HCT116 (cell line): ENCODE results near the gene GARNL3. TPM values are rescaled to one million over a fixed set of nuclear protein-coding genes. Genes with fewer than 3 reads are reported as not detected.

Experiments used
- ATAC-seq: fragments of 200-7000 bp; cut with Tn5 transposase; 2 replicates; pipeline ENCODE4 v1.9.1; 2020; ENCODE audit warnings: mild to moderate bottlenecking, moderate library complexity
- BruUV-seq: library from RNA; stranded (reverse); fragments of 400-500 nt; replicated peaks from 2 replicates; lab custom pipeline; 2021; lab: Mats Ljungman, UMichigan
- CTCF ChIA-PET: fragments of 300-600 bp; sonication (Branson Sonifier 250); formaldehyde crosslinking; loops from one replicate; lab custom pipeline; 2021; ENCODE audit warnings: antibody characterized with exemption; lab: Charles Lee
- POLR2A ChIA-PET: fragments of 300-600, 350-600 bp; sonication (Branson Sonifier 250); formaldehyde crosslinking; loops from one replicate; lab custom pipeline; 2021; ENCODE audit warnings: antibody characterized with exemption; lab: Charles Lee
- RAD21 ChIA-PET, 2 experiments: fragments of 300-600 bp; sonication (Branson Sonifier 250); formaldehyde crosslinking; loops; one replicate each; lab custom pipeline; 2023; ENCODE audit warnings: low total read pairs in 2 of 2; ENCODE audit not compliant: uncharacterized antibody in 2 of 2, unreplicated experiment in 2 of 2, low non-redundant PET in 1 of 2; lab: Charles Lee
- DNase-seq: peaks from one replicate; pipeline ENCODE4 v3.0.0-alpha.2; 2010; ENCODE audit warnings: low read depth, low spot score
- H2AFZ ChIP-seq: fragments of 200-600 bp; shearing (Covaris generic), sonication (generic); 2 replicates; pipeline ENCODE4 v1.6.1; 2017; ENCODE audit warnings: low read depth, mixed run types, mixed read lengths, antibody characterized with exemption, low read length; ENCODE audit not compliant: poor library complexity, severe bottlenecking
- H3K27ac ChIP-seq: 2 replicates; pipeline ENCODE4 v1.5.1; 2012; ENCODE audit warnings: low read depth, low read length
- H3K27me3 ChIP-seq: fragments of 200-600 bp; sonication (generic); 2 replicates; pipeline ENCODE4 v1.6.1; 2016; ENCODE audit warnings: mixed run types, low read length, mixed read lengths; ENCODE audit not compliant: insufficient read depth
- H3K36me3 ChIP-seq, 2 experiments: fragments of 200-500 bp in 1 of 2; fragments of 200-600 bp in 1 of 2; sonication (Bioruptor generic) in 1 of 2; sonication (generic) in 1 of 2; 2 replicates each; pipeline versions ENCODE4 v1.5.1 to v1.6.1; 2014 to 2016; ENCODE audit warnings: low read length in 2 of 2, inconsistent platforms in 1 of 2, mixed read lengths in 1 of 2, mixed run types in 1 of 2; ENCODE audit not compliant: insufficient read depth in 2 of 2, control insufficient read depth in 1 of 2
- H3K4me1 ChIP-seq, 2 experiments: fragments of 200-600 bp in 1 of 2; sonication (generic) in 1 of 2; 2 replicates each; pipeline versions ENCODE4 v1.5.1 to v1.6.1; 2012 to 2017; ENCODE audit warnings: low read length in 2 of 2, inconsistent platforms in 1 of 2, mild to moderate bottlenecking in 1 of 2, mixed read lengths in 1 of 2, mixed run types in 1 of 2, moderate library complexity in 1 of 2; ENCODE audit not compliant: insufficient read depth in 2 of 2, control insufficient read depth in 1 of 2
- H3K4me2 ChIP-seq: fragments of 200-600 bp; sonication (generic); 2 replicates; pipeline ENCODE4 v1.6.1; 2017; ENCODE audit warnings: mixed run types, low read length, mixed read lengths
- H3K4me3 ChIP-seq, 2 experiments: fragments of 200-600 bp in 1 of 2; sonication (generic) in 1 of 2; replicated peaks in 1 of 2; 2 replicates each; pipeline ENCODE4 v1.5.1; 2011 to 2016; ENCODE audit warnings: low read length in 2 of 2, control low read depth in 1 of 2, low read depth in 1 of 2, mild to moderate bottlenecking in 1 of 2, mixed read lengths in 1 of 2, mixed run types in 1 of 2
- H3K79me2 ChIP-seq: fragments of 200-600 bp; sonication (generic); 2 replicates; pipeline ENCODE4 v1.6.1; 2017; ENCODE audit warnings: mild to moderate bottlenecking, mixed run types, low read length, moderate library complexity, mixed read lengths; ENCODE audit not compliant: insufficient read depth
- H3K9ac ChIP-seq: fragments of 200-600 bp; sonication (generic); 2 replicates; pipeline ENCODE4 v1.6.1; 2016; ENCODE audit warnings: low read length, mixed read lengths
- H3K9me2 ChIP-seq: fragments of 200-600 bp; sonication (generic), shearing (Covaris generic); 2 replicates; pipeline ENCODE4 v1.6.1; 2017; ENCODE audit warnings: mixed run types, mild to moderate bottlenecking, moderate library complexity; ENCODE audit not compliant: insufficient read depth
- H3K9me3 ChIP-seq, 2 experiments: fragments of 200-500 bp in 1 of 2; fragments of 200-600 bp in 1 of 2; sonication (Bioruptor generic) in 1 of 2; sonication (generic) in 1 of 2; 2 replicates each; pipeline ENCODE4 v1.6.1; 2014 to 2017; ENCODE audit warnings: low read length in 2 of 2, mixed read lengths in 2 of 2, inconsistent platforms in 1 of 2, low read depth in 1 of 2, mild to moderate bottlenecking in 1 of 2, mixed run types in 1 of 2, moderate library complexity in 1 of 2; ENCODE audit not compliant: control insufficient read depth in 1 of 2, insufficient read depth in 1 of 2
- H4K20me1 ChIP-seq: fragments of 200-600 bp; sonication (generic), shearing (Covaris generic); 2 replicates; pipeline ENCODE4 v1.6.1; 2017; ENCODE audit warnings: mixed run types, mild to moderate bottlenecking, moderate library complexity; ENCODE audit not compliant: insufficient read depth
- CBX3 ChIP-seq: IDR thresholded peaks from 2 replicates; pipeline ENCODE4 v1.6.1; 2012; ENCODE audit warnings: low read depth
- CEBPB ChIP-seq: IDR thresholded peaks from 2 replicates; pipeline ENCODE4 v1.6.1; 2012; ENCODE audit warnings: low read depth
- CTCF ChIP-seq, 3 experiments: fragments of 200-600 bp in 1 of 3; sonication (generic) in 1 of 3; IDR thresholded peaks in 2 of 3; conservative IDR thresholded peaks in 1 of 3; 2 replicates each; pipeline ENCODE4 v1.5.1; 2012 to 2017; ENCODE audit warnings: low read depth in 2 of 3, low read length in 2 of 3, antibody characterized with exemption in 1 of 3, borderline replicate concordance in 1 of 3, control low read depth in 1 of 3, mild to moderate bottlenecking in 1 of 3, mixed read lengths in 1 of 3, mixed run types in 1 of 3, moderate library complexity in 1 of 3; ENCODE audit not compliant: insufficient read depth in 1 of 3
- EGR1 ChIP-seq: IDR thresholded peaks from 2 replicates; pipeline ENCODE4 v1.6.1; 2012; ENCODE audit warnings: low read depth
- ELF1 ChIP-seq: IDR thresholded peaks from 2 replicates; pipeline ENCODE4 v1.6.1; 2012; ENCODE audit warnings: low read depth, borderline replicate concordance
- EZH2 ChIP-seq: fragments of 200-600 bp; sonication (generic); IDR thresholded peaks from 2 replicates; pipeline ENCODE4 v1.6.1; 2017; ENCODE audit warnings: antibody characterized with exemption, mixed run types
- FOSL1 ChIP-seq: IDR thresholded peaks from 2 replicates; pipeline ENCODE4 v1.6.1; 2012; ENCODE audit warnings: low read depth
- MAX ChIP-seq: IDR thresholded peaks from 2 replicates; pipeline ENCODE4 v1.6.1; 2012
- POLR2A ChIP-seq: IDR thresholded peaks from 2 replicates; pipeline ENCODE4 v1.7.0; 2011; ENCODE audit warnings: borderline replicate concordance; ENCODE audit not compliant: insufficient read depth, insufficient read length; ENCODE audit errors: extremely low read depth
- POLR2AphosphoS5 ChIP-seq: IDR thresholded peaks from 2 replicates; pipeline ENCODE4 v1.6.1; 2011; ENCODE audit warnings: mild to moderate bottlenecking, low read depth, low read length, moderate library complexity
- RAD21 ChIP-seq: IDR thresholded peaks from 2 replicates; pipeline ENCODE4 v1.6.1; 2012; ENCODE audit warnings: low read depth, mild to moderate bottlenecking
- REST ChIP-seq: IDR thresholded peaks from 2 replicates; pipeline ENCODE4 v1.6.1; 2012; ENCODE audit warnings: low read depth
- SRF ChIP-seq: IDR thresholded peaks from 2 replicates; pipeline ENCODE4 v1.6.1; 2012; ENCODE audit warnings: low read depth
- TCF7L2 ChIP-seq: IDR thresholded peaks from 2 replicates; pipeline ENCODE4 v1.7.0; 2011; ENCODE audit warnings: borderline replicate concordance, inconsistent platforms; ENCODE audit not compliant: insufficient read depth, insufficient read length; ENCODE audit errors: extremely low read depth
- YY1 ChIP-seq: IDR thresholded peaks from 2 replicates; pipeline ENCODE4 v1.6.1; 2011; ENCODE audit warnings: low read length, low read depth, moderate library complexity, mild to moderate bottlenecking; ENCODE audit not compliant: insufficient replicate concordance; ENCODE audit errors: extremely low read depth
- ZFX ChIP-seq: fragments of 450-650 bp; IDR thresholded peaks from 2 replicates; pipeline ENCODE4 v1.6.1; 2017
- ZNF274 ChIP-seq: fragments of 200-500 bp; sonication (Bioruptor generic); IDR thresholded peaks from 2 replicates; pipeline ENCODE4 v1.6.1; 2014; ENCODE audit warnings: mild to moderate bottlenecking, low read depth, low read length, inconsistent platforms
- intact Hi-C: fragments of 100-400 bp; cut with micrococcal nuclease; formaldehyde crosslinking; loops from 2 replicates; pipeline ENCODE4 v1.10.0; 2022
- total RNA-seq: library from RNA; stranded (reverse); gene quantifications from one replicate; pipeline ENCODE4 v1.2.1, GENCODE V29; 2021; ENCODE audit not compliant: unreplicated experiment

GARNL3 gene
- total RNA-seq, 1 experiment from 2014 or later: 8.8 TPM

- no peak overlapping the region for H2AFZ ChIP-seq
- ChIA-PET RAD21 (no interaction called here), POLR2A (no interaction called here), CTCF (no interaction called here)
- DNase-seq (no peak), ATAC-seq (no peak)
- H3K27ac ChIP-seq: no peak overlapping the region
- H3K79me2 ChIP-seq: no peaks in the 10 kb centered on the region
- no peak overlapping the region for H3K4me2 ChIP-seq
- TF ChIP-seq ELF1 (no peak), EZH2 (no peak), CBX3 (no peak), ZFX (no peak), MAX (no peak), FOSL1 (no peak), EGR1 (no peak), POLR2AphosphoS5 (no peak), POLR2A (no peak), CEBPB (no peak), TCF7L2 (no peak), REST (no peak), YY1 (no peak), ZNF274 (no peak), RAD21 (no peak), SRF (no peak), CTCF (IDR thresholded peaks at IDR 0.05 in 2 of 3, conservative IDR thresholded peaks at IDR 0.05 in 1 of 3; ENCODE audit: borderline replicate concordance in 1 of 3, insufficient read depth in 1 of 3, low read depth in 2 of 3, low read length in 2 of 3) (no peak)
- H3K4me1 ChIP-seq: no peaks in the 10 kb centered on the region
- no peaks in the 10 kb centered on the region for H3K9me3 ChIP-seq
- H3K4me3 ChIP-seq: no peak overlapping the region
- BruUV-seq: no TSS peak
- no peaks in the 10 kb centered on the region for H3K36me3 ChIP-seq
- no peaks in the 10 kb centered on the region for H3K27me3 ChIP-seq
- no peak overlapping the region for H3K9ac ChIP-seq
- intact Hi-C loops: no loop called here
- H3K9me2 ChIP-seq: no peaks in the 10 kb centered on the region
- H4K20me1 ChIP-seq: no peaks in the 10 kb centered on the region
Observed at GRCh38 chr9:127267793-127268525, 3.4 kb downstream of the GARNL3 start.
